Loucy (cell line): Measurements from ENCODE around the gene TNC.

ENCODE experiments used
- H2AFZ ChIP-seq: fragments of 200-600 bp; sonication (generic); 2 replicates; pipeline ENCODE4 v1.6.0; 2016; ENCODE audit warnings: antibody characterized with exemption, mild to moderate bottlenecking, low read length, moderate library complexity
- H3F3A ChIP-seq: fragments of 200-600 bp; 2 replicates; pipeline ENCODE4 v1.6.0; 2016; ENCODE audit warnings: antibody characterized with exemption, low read depth, mild to moderate bottlenecking
- H3K27me3 ChIP-seq: fragments of 200-600 bp; sonication (generic); 2 replicates; pipeline ENCODE4 v1.6.1; 2014; ENCODE audit warnings: low read length, mild to moderate bottlenecking; ENCODE audit not compliant: insufficient read depth, poor library complexity, severe bottlenecking
- H3K36me3 ChIP-seq: fragments of 200-600 bp; sonication (generic); 2 replicates; pipeline ENCODE4 v1.6.1; 2016; ENCODE audit warnings: low read length; ENCODE audit not compliant: insufficient read depth
- H3K4me1 ChIP-seq: fragments of 200-600 bp; sonication (generic); 2 replicates; pipeline ENCODE4 v1.5.1; 2014; ENCODE audit warnings: low read length, mild to moderate bottlenecking; ENCODE audit not compliant: insufficient read depth, poor library complexity, severe bottlenecking
- H3K4me2 ChIP-seq: fragments of 200-600 bp; sonication (generic); 2 replicates; pipeline ENCODE4 v1.6.0; 2014; ENCODE audit warnings: antibody characterized with exemption, low read length, low read depth, mild to moderate bottlenecking; ENCODE audit not compliant: poor library complexity, severe bottlenecking
- H3K4me3 ChIP-seq: fragments of 200-600 bp; sonication (generic); 2 replicates; pipeline ENCODE4 v1.5.1; 2014; ENCODE audit warnings: low read length, mild to moderate bottlenecking, mixed read lengths; ENCODE audit not compliant: poor library complexity, severe bottlenecking
- H3K79me2 ChIP-seq: fragments of 200-600 bp; sonication (generic); 2 replicates; pipeline ENCODE4 v1.6.1; 2014; ENCODE audit warnings: low read length; ENCODE audit not compliant: insufficient read depth
- H3K9ac ChIP-seq: fragments of 200-600 bp; sonication (generic); 2 replicates; pipeline ENCODE4 v1.6.0; 2014; ENCODE audit warnings: mild to moderate bottlenecking, low read depth, low read length, moderate library complexity; ENCODE audit not compliant: poor library complexity, severe bottlenecking
- H3K9me2 ChIP-seq: fragments of 200-600 bp; sonication (generic); replicated peaks from 2 replicates; pipeline ENCODE4 v1.6.1; 2016; ENCODE audit warnings: low read depth, low read length, mixed read lengths
- H3K9me3 ChIP-seq: fragments of 200-600 bp; sonication (generic); 2 replicates; pipeline ENCODE4 v1.6.1; 2014; ENCODE audit warnings: mild to moderate bottlenecking, antibody characterized with exemption, low read length, low read depth; ENCODE audit not compliant: insufficient read depth
- H4K20me1 ChIP-seq: fragments of 200-600 bp; sonication (generic); 2 replicates; pipeline ENCODE4 v1.6.0; 2014; ENCODE audit warnings: antibody characterized with exemption, low read length, mild to moderate bottlenecking; ENCODE audit not compliant: insufficient read depth, poor library complexity, severe bottlenecking
- CTCF ChIP-seq: fragments of 200-600 bp; sonication (generic); conservative IDR thresholded peaks from 2 replicates; pipeline ENCODE4 v1.5.1; 2014; ENCODE audit warnings: mild to moderate bottlenecking, antibody characterized with exemption, low read length
- EZH2phosphoT487 ChIP-seq: fragments of 200-600 bp; IDR thresholded peaks from 2 replicates; pipeline ENCODE4 v1.6.1; 2018; ENCODE audit warnings: antibody characterized with exemption, mild to moderate bottlenecking, moderate library complexity, borderline replicate concordance

The TNC gene

GRCh38 chr9:115000217-115000639 is 117.7 kb downstream of the TNC start:
- TF ChIP-seq EZH2phosphoT487: no peak
- TF ChIP-seq CTCF: no peak
- Histone ChIP-seq H3K4me1 (no peaks in the 10 kb centered on the region), H3K4me3 (no peak overlapping the region), H3K9me2 (no peaks in the 10 kb centered on the region), H2AFZ (no peak overlapping the region), H4K20me1 (no peaks in the 10 kb centered on the region), H3K79me2 (no peaks in the 10 kb centered on the region), H3K9ac (no peak overlapping the region), H3K27me3 (no peaks in the 10 kb centered on the region), H3F3A (no peaks in the 10 kb centered on the region), H3K4me2 (no peak overlapping the region), H3K36me3 (no peaks in the 10 kb centered on the region), H3K9me3 (no peaks in the 10 kb centered on the region)

- TF ChIP-seq CTCF (no peak), EZH2phosphoT487 (no peak)
- no peaks in the 10 kb centered on the region for H3K36me3 ChIP-seq
- no peaks in the 10 kb centered on the region for H3K27me3 ChIP-seq
- H3K9me3 ChIP-seq: no peaks in the 10 kb centered on the region
- H4K20me1 ChIP-seq: no peaks in the 10 kb centered on the region
- no peaks in the 10 kb centered on the region for H3F3A ChIP-seq
- H3K9me2 ChIP-seq: no peaks in the 10 kb centered on the region
- no peaks in the 10 kb centered on the region for H3K79me2 ChIP-seq
- H2AFZ ChIP-seq: no peak overlapping the region
- H3K4me2 ChIP-seq: no peak overlapping the region
- H3K4me1 ChIP-seq: no peaks in the 10 kb centered on the region
- no peak overlapping the region for H3K4me3 ChIP-seq
- H3K9ac ChIP-seq: no peak overlapping the region
Observed at GRCh38 chr9:114998326-114998725, 119.6 kb downstream of the TNC start.

GRCh38 chr9:114995681-114996221 is 122.2 kb downstream of the TNC start:
- Histone ChIP-seq H3K4me3 (no peak overlapping the region), H3K9me3 (no peaks in the 10 kb centered on the region), H3K79me2 (no peaks in the 10 kb centered on the region), H3K27me3 (no peaks in the 10 kb centered on the region), H3F3A (no peaks in the 10 kb centered on the region), H3K4me2 (no peak overlapping the region), H3K9me2 (no peaks in the 10 kb centered on the region), H3K36me3 (no peaks in the 10 kb centered on the region), H3K4me1 (no peaks in the 10 kb centered on the region), H4K20me1 (no peaks in the 10 kb centered on the region), H2AFZ (no peak overlapping the region), H3K9ac (no peak overlapping the region)
- TF ChIP-seq CTCF (no peak), EZH2phosphoT487 (no peak)
